Activated CD4-positive, alpha-beta memory T cell treated with anti-CD3 and anti-CD28 coated beads for 36 hours (primary cell): Measurements from ENCODE around the gene UTS2. TPM values are rescaled to one million over a fixed set of nuclear protein-coding genes. Genes with fewer than 3 reads are reported as not detected.
A peak's percentile ranks its signal among the peaks of the same experiment; 100 is the strongest.

Source experiments
- CTCF ChIA-PET: fragments of 350-600 bp; sonication (Branson Sonifier 250); formaldehyde crosslinking; loops from one replicate; lab custom pipeline; 2021; ENCODE audit warnings: antibody characterized with exemption, inconsistent platforms; lab: Charles Lee
- POLR2A ChIA-PET: fragments of 350-600 bp; sonication (Branson Sonifier 250); formaldehyde crosslinking; loops from one replicate; lab custom pipeline; 2021; ENCODE audit warnings: antibody characterized with exemption; lab: Charles Lee
- DNase-seq: peaks from one replicate; pipeline ENCODE4 v3.0.0-alpha.2; 2020
- H3K27ac Mint-ChIP-seq: one replicate; pipeline ENCODE4 v1.8.0; 2021; ENCODE audit warnings: mixed read lengths
- H3K27me3 Mint-ChIP-seq: one replicate; pipeline ENCODE4 v1.8.0; 2021; ENCODE audit warnings: mixed read lengths
- H3K36me3 Mint-ChIP-seq: one replicate; pipeline ENCODE4 v1.8.0; 2021; ENCODE audit warnings: mixed read lengths
- H3K4me1 Mint-ChIP-seq: one replicate; pipeline ENCODE4 v1.8.0; 2021; ENCODE audit warnings: low read depth, mixed read lengths
- H3K4me3 Mint-ChIP-seq: one replicate; pipeline ENCODE4 v1.8.0; 2021; ENCODE audit warnings: mild to moderate bottlenecking, mixed read lengths
- H3K9me3 Mint-ChIP-seq: one replicate; pipeline ENCODE4 v1.8.0; 2021; ENCODE audit warnings: mixed read lengths
- intact Hi-C: fragments of 100-400 bp; cut with micrococcal nuclease; formaldehyde crosslinking; loops from one replicate; pipeline ENCODE4 v1.15.1; 2023
- total RNA-seq, 2 experiments: library from RNA; stranded (reverse); gene quantifications; one replicate each; pipeline ENCODE4 v1.2.3, GENCODE V29; 2021

The UTS2 gene
- total RNA-seq, 2 experiments from 2014 or later = not detected

GRCh38 chr1:7859406-7859805 is 6.5 kb upstream of the UTS2 start:
- intact Hi-C loops = no loop called here
- no peak overlapping the region for H3K27ac Mint-ChIP-seq
- H3K36me3 Mint-ChIP-seq = no peaks in the 10 kb centered on the region
- no peaks in the 10 kb centered on the region for H3K9me3 Mint-ChIP-seq
- no peak overlapping the region for H3K4me3 Mint-ChIP-seq
- DNase-seq = no peak
- ChIA-PET POLR2A (no interaction called here), CTCF (no interaction called here)
- H3K27me3 Mint-ChIP-seq = peaks cover under 1% of the 10 kb centered on the region
- H3K4me1 Mint-ChIP-seq = peaks cover 2% of the 10 kb centered on the region

GRCh38 chr1:7857985-7858384 is 5.1 kb upstream of the UTS2 start:
- Mint-ChIP-seq H3K9me3 (no peaks in the 10 kb centered on the region), H3K27ac (no peak overlapping the region), H3K27me3 (peaks cover 1% of the 10 kb centered on the region), H3K4me1 (peaks cover 2% of the 10 kb centered on the region), H3K36me3 (no peaks in the 10 kb centered on the region), H3K4me3 (no peak overlapping the region)
- POLR2A ChIA-PET = no interaction called here
- CTCF ChIA-PET = interaction anchor here (0.8 to 1.3 kb wide), 3 partner anchors 8 to 118 kb away, joined by 3 to 5 read pairs (median 3); no protein-coding TSS in a partner anchor
- intact Hi-C loops = no loop called here
- DNase-seq = no peak

DNA sequence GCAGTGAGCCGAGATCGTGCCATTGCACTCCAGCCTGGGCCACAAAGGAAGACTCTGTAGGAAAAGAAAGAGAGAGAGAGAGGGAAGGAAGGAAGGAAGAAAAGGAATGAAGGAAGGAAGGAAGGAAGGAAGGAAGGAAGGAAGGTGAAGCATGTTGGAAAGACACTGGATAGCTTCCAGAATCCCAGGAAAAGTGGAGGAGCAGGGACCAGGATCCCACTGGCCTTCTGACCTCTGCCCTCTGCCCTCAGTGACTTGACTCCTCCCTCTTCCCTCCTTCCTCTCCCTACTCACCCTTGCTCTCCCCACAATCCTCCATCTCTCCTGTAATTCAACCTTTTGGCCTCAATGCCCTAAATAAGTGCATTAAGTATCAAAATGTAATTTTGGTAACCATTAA is 4.1 kb upstream of the UTS2 start:
- ChIA-PET POLR2A (no interaction called here), CTCF (no interaction called here)
- intact Hi-C loops = no loop called here
- peaks cover 5% of the 10 kb centered on the region for H3K27me3 Mint-ChIP-seq
- no peak overlapping the region for H3K4me3 Mint-ChIP-seq
- H3K4me1 Mint-ChIP-seq = peaks cover 2% of the 10 kb centered on the region
- no peaks in the 10 kb centered on the region for H3K9me3 Mint-ChIP-seq
- H3K27ac Mint-ChIP-seq = no peak overlapping the region
- DNase-seq = no peak
- H3K36me3 Mint-ChIP-seq = no peaks in the 10 kb centered on the region

DNA sequence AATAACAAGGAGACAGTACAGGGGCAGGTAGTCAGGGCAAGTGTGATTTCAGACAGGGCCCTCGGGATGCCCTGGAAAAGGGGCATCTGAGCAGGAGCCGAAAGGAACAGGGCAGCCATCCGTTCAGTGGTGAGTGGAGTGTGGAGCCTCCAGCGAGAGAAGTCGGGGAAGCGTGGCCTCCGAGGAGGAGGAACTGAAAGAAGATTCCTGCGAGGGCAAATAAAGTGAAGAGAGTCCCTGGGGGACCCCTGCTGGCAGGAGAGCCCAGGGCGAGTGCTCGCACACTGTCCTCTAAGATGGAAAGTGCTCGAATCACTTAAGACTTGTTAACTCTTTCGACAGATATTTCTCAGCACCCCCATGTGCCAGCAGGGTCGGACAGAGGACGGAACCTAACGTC is 3.5 kb upstream of the UTS2 start:
- DNase-seq = no peak
- Mint-ChIP-seq H3K27ac (no peak overlapping the region), H3K36me3 (no peaks in the 10 kb centered on the region), H3K4me1 (peaks cover 2% of the 10 kb centered on the region), H3K27me3 (peaks cover 5% of the 10 kb centered on the region), H3K9me3 (no peaks in the 10 kb centered on the region), H3K4me3 (no peak overlapping the region)
- CTCF ChIA-PET = no interaction called here
- intact Hi-C loops = no loop called here
- POLR2A ChIA-PET = no interaction called here

- H3K4me1 Mint-ChIP-seq = peaks cover 2% of the 10 kb centered on the region
- H3K36me3 Mint-ChIP-seq = no peaks in the 10 kb centered on the region
Measured at GRCh38 chr1:7853684-7854026, 790 bp upstream of the UTS2 start.

DNA sequence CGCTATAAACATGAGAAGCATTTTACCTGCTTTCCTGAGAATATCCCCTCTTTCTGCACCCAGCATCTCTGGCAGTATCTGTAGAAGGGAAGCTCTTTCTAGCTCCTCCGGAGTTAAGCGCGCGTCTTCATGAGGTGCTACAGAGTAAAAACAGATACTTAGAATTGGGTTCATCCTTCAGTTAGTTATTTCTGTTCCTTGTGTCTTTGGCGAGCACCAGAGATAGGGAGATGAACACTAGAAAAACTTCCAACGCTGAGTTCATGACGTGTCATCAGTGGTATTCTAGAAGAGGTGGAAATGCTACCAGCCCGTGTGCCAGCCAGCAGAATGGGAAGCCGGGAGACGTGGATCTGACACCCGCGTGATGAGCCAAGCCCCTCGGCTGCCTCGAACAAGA is 2.1 kb downstream of the UTS2 start:
- intact Hi-C loops = no loop called here
- POLR2A ChIA-PET = no interaction called here

More at GRCh38 chr1:7853684-7854026, 790 bp upstream of the UTS2 start:
- ChIA-PET POLR2A (no interaction called here), CTCF (no interaction called here)
- Mint-ChIP-seq H3K27me3 (peaks cover 5% of the 10 kb centered on the region), H3K9me3 (no peaks in the 10 kb centered on the region), H3K4me3 (no peak overlapping the region), H3K27ac (no peak overlapping the region)
- DNase-seq = no peak
- intact Hi-C loops = no loop called here

DNA sequence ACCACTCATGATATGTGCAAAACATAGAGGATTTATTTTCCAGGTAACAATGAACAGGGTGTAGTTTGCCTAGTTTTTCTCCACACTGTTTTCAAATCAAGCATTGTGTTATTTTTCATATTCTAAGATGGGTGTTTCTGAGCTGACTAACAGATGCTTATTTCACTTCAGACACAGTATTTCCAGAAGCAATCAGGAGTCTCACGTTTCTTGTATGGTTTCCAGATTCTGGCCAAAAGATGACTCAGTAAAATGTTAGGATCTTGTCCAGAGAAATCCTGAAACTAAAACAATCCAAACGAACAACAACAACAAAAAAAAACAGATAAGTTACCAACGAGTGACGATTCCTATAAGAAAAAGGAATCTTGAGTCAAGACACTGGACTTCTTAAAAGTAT is 5.3 kb downstream of the UTS2 start:
- Mint-ChIP-seq H3K4me3 (no peak overlapping the region), H3K9me3 (no peaks in the 10 kb centered on the region), H3K27ac (no peak overlapping the region), H3K36me3 (peaks cover 3% of the 10 kb centered on the region), H3K4me1 (peaks cover 1% of the 10 kb centered on the region), H3K27me3 (peaks cover under 1% of the 10 kb centered on the region)
- ChIA-PET POLR2A (interaction anchor here (0.6 kb wide), 1 partner anchor 84 kb away, joined by 4 read pairs; no protein-coding TSS in a partner anchor), CTCF (interaction anchor here (1.1 kb wide), 1 partner anchor 10 kb away, joined by 4 read pairs; no protein-coding TSS in a partner anchor)
- intact Hi-C loops = no loop called here
- DNase-seq = no peak

More for the DNA sequence above, 2.1 kb downstream of the UTS2 start:
- no peak overlapping the region for H3K4me3 Mint-ChIP-seq
- H3K4me1 Mint-ChIP-seq = no peaks in the 10 kb centered on the region
- CTCF ChIA-PET = interaction anchor here (1.1 kb wide), 1 partner anchor 98 kb away, joined by 5 read pairs; no protein-coding TSS in a partner anchor
- H3K27me3 Mint-ChIP-seq = peaks cover 5% of the 10 kb centered on the region
- no peaks in the 10 kb centered on the region for H3K36me3 Mint-ChIP-seq
- no peak overlapping the region for H3K27ac Mint-ChIP-seq
- DNase-seq = no peak
- no peaks in the 10 kb centered on the region for H3K9me3 Mint-ChIP-seq

GRCh38 chr1:7846656-7847055 is 6.2 kb downstream of the UTS2 start:
- Mint-ChIP-seq H3K27ac (no peak overlapping the region), H3K36me3 (peaks cover 3% of the 10 kb centered on the region), H3K4me1 (peaks cover 3% of the 10 kb centered on the region), H3K27me3 (no peaks in the 10 kb centered on the region), H3K9me3 (no peaks in the 10 kb centered on the region), H3K4me3 (no peak overlapping the region)
- POLR2A ChIA-PET = no interaction called here
- intact Hi-C loops = no loop called here
- no peak for DNase-seq
- CTCF ChIA-PET = interaction anchor here (0.5 to 0.8 kb wide), 3 partner anchors 8 to 827 kb away, joined by 3 read pairs; no protein-coding TSS in a partner anchor

DNA sequence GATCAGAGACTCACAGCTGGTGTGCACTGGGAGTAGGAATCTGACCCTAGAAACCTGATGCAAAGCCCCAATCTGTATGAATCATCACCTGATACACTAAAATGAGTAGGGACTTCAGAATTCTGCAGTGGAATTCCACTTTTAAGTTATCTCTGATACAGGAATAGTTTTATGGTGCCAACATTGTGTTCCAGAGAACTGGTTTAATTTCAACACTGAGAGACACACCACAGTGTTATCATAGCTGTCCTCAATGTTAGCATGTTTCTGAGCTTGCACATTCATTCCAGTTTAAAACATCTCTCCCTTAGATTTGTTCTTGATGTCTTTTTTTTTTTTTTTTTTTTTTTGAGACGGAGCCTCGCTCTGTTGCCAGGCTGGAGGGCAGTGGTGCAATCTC is 7.1 kb downstream of the UTS2 start:
- intact Hi-C loops = no loop called here
- H3K4me3 Mint-ChIP-seq = no peak overlapping the region
- H3K4me1 Mint-ChIP-seq = peaks cover 3% of the 10 kb centered on the region
- peaks cover 7% of the 10 kb centered on the region for H3K36me3 Mint-ChIP-seq
- no peak overlapping the region for H3K27ac Mint-ChIP-seq
- no peak for DNase-seq
- POLR2A ChIA-PET = no interaction called here
- no peaks in the 10 kb centered on the region for H3K27me3 Mint-ChIP-seq
- no peaks in the 10 kb centered on the region for H3K9me3 Mint-ChIP-seq
- CTCF ChIA-PET = no interaction called here

DNA sequence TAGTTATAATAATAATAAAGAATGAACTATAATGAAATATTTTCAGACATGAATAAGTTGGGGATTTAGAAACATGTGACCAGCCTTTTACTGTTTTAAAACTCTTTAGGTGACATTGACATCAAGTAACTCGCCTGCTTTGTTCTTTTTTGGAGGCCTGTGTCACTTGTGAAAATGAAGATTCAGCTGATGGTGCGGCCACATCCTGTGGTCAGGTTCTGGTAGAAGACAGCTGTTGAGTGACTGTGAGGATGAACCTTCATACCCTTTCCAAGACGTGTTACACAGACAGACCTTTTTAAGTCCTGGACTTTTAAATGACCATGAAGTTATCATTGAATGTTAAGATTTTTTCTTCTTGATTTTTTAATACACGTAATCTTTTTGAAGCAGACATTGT is 10.3 kb downstream of the UTS2 start:
- ChIA-PET CTCF (interaction anchor here (1.6 kb wide), 1 partner anchor 140 kb away, joined by 5 read pairs; no protein-coding TSS in a partner anchor), POLR2A (no interaction called here)
- Mint-ChIP-seq H3K4me1 (peaks cover 3% of the 10 kb centered on the region), H3K27ac (no peak overlapping the region), H3K27me3 (no peaks in the 10 kb centered on the region), H3K4me3 (no peak overlapping the region), H3K36me3 (peaks cover 31% of the 10 kb centered on the region), H3K9me3 (peaks cover 19% of the 10 kb centered on the region)
- intact Hi-C loops = no loop called here
- DNase-seq = peak; percentile 31

- Mint-ChIP-seq H3K4me3 (no peak overlapping the region), H3K36me3 (peaks cover 49% of the 10 kb centered on the region), H3K27me3 (no peaks in the 10 kb centered on the region), H3K9me3 (peaks cover 20% of the 10 kb centered on the region), H3K4me1 (peaks cover 3% of the 10 kb centered on the region), H3K27ac (no peak overlapping the region)
- ChIA-PET POLR2A (no interaction called here), CTCF (interaction anchor here (0.8 kb wide), 1 partner anchor 7 kb away, joined by 3 read pairs; no protein-coding TSS in a partner anchor)
- DNase-seq = no peak
- intact Hi-C loops = no loop called here
Measured at GRCh38 chr1:7839526-7839925, 13.3 kb downstream of the UTS2 start.

- Mint-ChIP-seq H3K9me3 (peaks cover 20% of the 10 kb centered on the region), H3K27ac (no peak overlapping the region), H3K27me3 (no peaks in the 10 kb centered on the region), H3K4me3 (no peak overlapping the region), H3K4me1 (peaks cover 3% of the 10 kb centered on the region), H3K36me3 (peaks cover 46% of the 10 kb centered on the region)
- intact Hi-C loops = no loop called here
- ChIA-PET POLR2A (no interaction called here), CTCF (interaction anchor here (0.8 kb wide), 1 partner anchor 8 kb away, joined by 3 read pairs; no protein-coding TSS in a partner anchor)
- DNase-seq = no peak
Measured at GRCh38 chr1:7838714-7839113, 14.2 kb downstream of the UTS2 start.

- H3K27ac Mint-ChIP-seq = no peak overlapping the region
- peaks cover 2% of the 10 kb centered on the region for H3K9me3 Mint-ChIP-seq
- no peaks in the 10 kb centered on the region for H3K27me3 Mint-ChIP-seq
- H3K4me1 Mint-ChIP-seq = peaks cover 12% of the 10 kb centered on the region
- no peak for DNase-seq
- intact Hi-C loops = no loop called here
- ChIA-PET CTCF (interaction anchor here (1.3 kb wide), 1 partner anchor 81 kb away, joined by 5 read pairs; no protein-coding TSS in a partner anchor), POLR2A (no interaction called here)
- H3K4me3 Mint-ChIP-seq = no peak overlapping the region
- H3K36me3 Mint-ChIP-seq = peaks cover 25% of the 10 kb centered on the region
Measured at GRCh38 chr1:7833035-7833434, 19.8 kb downstream of the UTS2 start.
